K562 (cell line): ENCODE data around the gene MEIKIN.

ENCODE experiments used
- ATF7 ChIP-seq: fragments of 450-650 bp; IDR thresholded peaks from 2 replicates; pipeline ENCODE4 v1.7.1; 2014; ENCODE audit warnings: mild to moderate bottlenecking, moderate library complexity
- BMI1 ChIP-seq: fragments of 150-350 bp; IDR thresholded peaks from 2 replicates; pipeline ENCODE4 v1.6.1; 2014; ENCODE audit warnings: low read length
- CBFA2T3 ChIP-seq: fragments of 450-650 bp; IDR thresholded peaks from 2 replicates; pipeline ENCODE4 v1.6.1; 2017
- ETV6 ChIP-seq, 3 experiments: fragments of 150-350 bp in 1 of 3; sonication (generic) in 1 of 3; formaldehyde crosslinking in 1 of 3; IDR thresholded peaks; 2 replicates each; pipeline versions ENCODE4 v1.6.1 to v1.8.0; 2014 to 2022; ENCODE audit warnings: borderline replicate concordance in 2 of 3, low read depth in 2 of 3, antibody characterized with exemption in 1 of 3, low read length in 1 of 3, mild to moderate bottlenecking in 1 of 3, missing genetic modification reagents in 1 of 3
- FIP1L1 ChIP-seq: fragments of 200-400 bp; formaldehyde crosslinking; IDR thresholded peaks from 2 replicates; pipeline ENCODE4 v1.6.1; 2018; ENCODE audit warnings: mild to moderate bottlenecking, low read depth, low read length; ENCODE audit not compliant: poor library complexity, severe bottlenecking
- GATAD2A ChIP-seq: fragments of 450-650 bp; IDR thresholded peaks from 2 replicates; pipeline ENCODE4 v1.6.1; 2017
- KLF16 ChIP-seq: IDR thresholded peaks from 2 replicates; pipeline ENCODE4 v1.6.1; 2016; ENCODE audit warnings: antibody characterized with exemption
- MAFK ChIP-seq: IDR thresholded peaks from 2 replicates; pipeline ENCODE4 v1.6.1; 2011; ENCODE audit warnings: low read length, improper control_type of control experiment
- POLR2A ChIP-seq: fragments of 450-650 bp; conservative IDR thresholded peaks from 2 replicates; pipeline ENCODE4 v1.6.1; 2016
- USF1 ChIP-seq: sonication (generic); formaldehyde crosslinking; IDR thresholded peaks from 2 replicates; pipeline ENCODE4 v1.9.0; 2022; ENCODE audit warnings: mild to moderate bottlenecking, missing genetic modification reagents
- ZBTB49 ChIP-seq: sonication (generic); formaldehyde crosslinking; IDR thresholded peaks from 2 replicates; pipeline ENCODE4 v1.8.0; 2022; ENCODE audit warnings: missing genetic modification reagents, mild to moderate bottlenecking, borderline replicate concordance
- ZBTB8A ChIP-seq: fragments of 450-650 bp; IDR thresholded peaks from 2 replicates; pipeline ENCODE4 v1.6.1; 2018; ENCODE audit warnings: mild to moderate bottlenecking, moderate library complexity; ENCODE audit not compliant: partially characterized antibody
- ZNF232 ChIP-seq: sonication (generic); formaldehyde crosslinking; IDR thresholded peaks from 2 replicates; pipeline ENCODE4 v1.8.0; 2022; ENCODE audit warnings: mild to moderate bottlenecking, missing genetic modification reagents
- TF ChIP-seq, protein P1 (sequence below), 2 experiments: fragments of 450-650 bp; formaldehyde crosslinking in 1 of 2; IDR thresholded peaks; 2 replicates each; pipeline versions ENCODE4 v1.4.0 to v1.6.1; 2014 to 2020; ENCODE audit warnings: mild to moderate bottlenecking in 2 of 2, borderline replicate concordance in 1 of 2, low read depth in 1 of 2

DNA sequence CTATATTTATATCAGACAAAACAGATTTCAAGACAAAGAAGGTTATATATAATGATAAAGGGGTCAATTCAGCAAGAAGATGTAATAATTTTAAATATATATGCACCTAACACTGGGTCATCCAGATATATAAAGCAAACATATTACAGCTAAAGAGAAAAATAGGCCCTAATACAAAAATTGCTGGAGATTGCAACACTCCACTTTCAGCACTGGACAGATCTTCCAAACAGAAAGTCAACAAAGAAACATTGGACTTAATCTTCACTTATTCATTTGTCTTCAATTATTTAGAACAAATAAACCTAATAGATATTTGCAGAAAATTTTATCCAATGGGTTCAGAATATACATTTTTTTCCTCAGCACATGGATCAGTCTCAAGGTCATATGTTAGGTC is 45.8 kb downstream of the MEIKIN start:
- TF ChIP-seq GATAD2A, result no peak
- no peak for TF ChIP-seq ZBTB8A
- no peak for TF ChIP-seq ZNF232
- no peak for TF ChIP-seq ATF7
- TF ChIP-seq BMI1, result no peak
- no peak for TF ChIP-seq USF1
- no peak for TF ChIP-seq KLF16
- TF ChIP-seq MAFK, result no peak
- TF ChIP-seq FIP1L1, result no peak
- no peak for TF ChIP-seq ZBTB49
- TF ChIP-seq POLR2A, result no peak
- TF ChIP-seq ETV6 (IDR thresholded peaks at IDR 0.05; ENCODE audit: borderline replicate concordance in 1 of 2, low read depth in 2 of 2, low read length in 1 of 2), result no peak
- no peak for TF ChIP-seq ETV6 (CRISPR knock-in tag; IDR thresholded peaks at IDR 0.05; ENCODE audit: borderline replicate concordance)
- TF ChIP-seq CBFA2T3, result no peak
- TF ChIP-seq, protein P1, sequence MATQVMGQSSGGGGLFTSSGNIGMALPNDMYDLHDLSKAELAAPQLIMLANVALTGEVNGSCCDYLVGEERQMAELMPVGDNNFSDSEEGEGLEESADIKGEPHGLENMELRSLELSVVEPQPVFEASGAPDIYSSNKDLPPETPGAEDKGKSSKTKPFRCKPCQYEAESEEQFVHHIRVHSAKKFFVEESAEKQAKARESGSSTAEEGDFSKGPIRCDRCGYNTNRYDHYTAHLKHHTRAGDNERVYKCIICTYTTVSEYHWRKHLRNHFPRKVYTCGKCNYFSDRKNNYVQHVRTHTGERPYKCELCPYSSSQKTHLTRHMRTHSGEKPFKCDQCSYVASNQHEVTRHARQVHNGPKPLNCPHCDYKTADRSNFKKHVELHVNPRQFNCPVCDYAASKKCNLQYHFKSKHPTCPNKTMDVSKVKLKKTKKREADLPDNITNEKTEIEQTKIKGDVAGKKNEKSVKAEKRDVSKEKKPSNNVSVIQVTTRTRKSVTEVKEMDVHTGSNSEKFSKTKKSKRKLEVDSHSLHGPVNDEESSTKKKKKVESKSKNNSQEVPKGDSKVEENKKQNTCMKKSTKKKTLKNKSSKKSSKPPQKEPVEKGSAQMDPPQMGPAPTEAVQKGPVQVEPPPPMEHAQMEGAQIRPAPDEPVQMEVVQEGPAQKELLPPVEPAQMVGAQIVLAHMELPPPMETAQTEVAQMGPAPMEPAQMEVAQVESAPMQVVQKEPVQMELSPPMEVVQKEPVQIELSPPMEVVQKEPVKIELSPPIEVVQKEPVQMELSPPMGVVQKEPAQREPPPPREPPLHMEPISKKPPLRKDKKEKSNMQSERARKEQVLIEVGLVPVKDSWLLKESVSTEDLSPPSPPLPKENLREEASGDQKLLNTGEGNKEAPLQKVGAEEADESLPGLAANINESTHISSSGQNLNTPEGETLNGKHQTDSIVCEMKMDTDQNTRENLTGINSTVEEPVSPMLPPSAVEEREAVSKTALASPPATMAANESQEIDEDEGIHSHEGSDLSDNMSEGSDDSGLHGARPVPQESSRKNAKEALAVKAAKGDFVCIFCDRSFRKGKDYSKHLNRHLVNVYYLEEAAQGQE (IDR thresholded peaks at IDR 0.05; ENCODE audit: borderline replicate concordance), result peak; percentile 97
- TF ChIP-seq, protein P1 (CRISPR knock-in tag; IDR thresholded peaks at IDR 0.05; ENCODE audit: low read depth), result 0 out of 2 replicates have a peak, but pooled peaks have one; percentile 39
